Left renal pelvis (tissue), 4 donors: ENCODE results near the gene EPRS1. TPM values are rescaled to one million over a fixed set of nuclear protein-coding genes. Genes with fewer than 3 reads are reported as not detected.
"Not testable (repeated sequence)": the region's sequence is repeated elsewhere in the genome, so short reads cannot be mapped to it uniquely, and the experiment has no call there.

Experiments used
- DNase-seq, 4 donors: peaks; one replicate each; pipeline ENCODE4 v3.0.0-alpha.2; 2013; ENCODE audit warnings: low read depth in 4 of 4, low spot score in 3 of 4
- polyA plus RNA-seq, 4 donors: library from polyadenylated mRNA; unstranded; fragments of 120-200 nt; gene quantifications; one replicate each; pipeline ENCODE4 v1.2.1, GENCODE V29; 2013; ENCODE audit not compliant: insufficient read length in 4 of 4

EPRS1 gene
- 100 to 1,000 TPM; 103 to 127 (median 111) TPM for polyA plus RNA-seq

DNA sequence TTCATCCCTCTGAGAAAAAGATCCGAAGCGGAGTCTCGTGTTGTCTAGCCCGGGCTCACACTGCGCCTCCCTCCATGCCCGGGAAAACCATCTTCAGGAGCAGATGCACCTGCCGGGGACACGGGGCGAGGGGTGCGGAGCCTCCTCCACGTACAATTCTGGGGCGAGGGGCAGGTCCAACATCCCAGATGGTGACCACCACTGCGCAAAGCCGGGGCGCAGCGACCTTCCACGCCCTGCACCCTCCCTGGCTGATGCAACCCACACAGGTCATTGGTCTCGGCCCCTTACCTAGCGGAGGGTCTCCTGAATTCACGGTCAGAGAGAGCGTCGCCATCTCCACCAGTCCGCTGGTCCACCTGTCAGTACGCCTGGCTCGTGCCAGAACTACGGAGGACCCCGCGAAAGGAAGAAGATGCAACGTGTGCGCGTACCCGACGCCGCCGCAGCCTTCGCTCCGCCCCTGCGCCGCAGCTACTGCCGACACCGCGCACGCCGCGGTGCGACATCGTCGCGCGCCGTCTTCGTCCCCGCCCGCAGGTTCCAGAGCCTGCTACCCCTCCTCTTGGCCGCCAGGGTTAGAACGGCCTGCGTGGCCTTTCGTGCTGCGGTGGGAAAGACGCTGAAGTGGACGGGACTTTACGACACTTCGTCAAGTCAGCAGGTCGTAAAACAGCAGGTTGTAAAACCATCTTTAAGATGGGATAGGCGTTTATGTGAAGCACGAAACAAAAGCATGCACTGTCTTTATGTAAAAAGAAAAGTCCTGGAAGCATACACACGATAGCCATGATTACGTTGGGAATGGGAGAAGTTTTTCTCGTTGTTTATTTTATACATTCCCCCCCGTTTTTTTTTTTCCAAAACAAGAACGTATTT is at the start of gene EPRS1:
TSS of gene EPRS1 (minus strand) at position 454 of the 879 bp plus-strand sequence. CDS start at position 337, 117 bp downstream.
- DNase-seq: peak; percentile 83 to 91 (median 88)

DNA sequence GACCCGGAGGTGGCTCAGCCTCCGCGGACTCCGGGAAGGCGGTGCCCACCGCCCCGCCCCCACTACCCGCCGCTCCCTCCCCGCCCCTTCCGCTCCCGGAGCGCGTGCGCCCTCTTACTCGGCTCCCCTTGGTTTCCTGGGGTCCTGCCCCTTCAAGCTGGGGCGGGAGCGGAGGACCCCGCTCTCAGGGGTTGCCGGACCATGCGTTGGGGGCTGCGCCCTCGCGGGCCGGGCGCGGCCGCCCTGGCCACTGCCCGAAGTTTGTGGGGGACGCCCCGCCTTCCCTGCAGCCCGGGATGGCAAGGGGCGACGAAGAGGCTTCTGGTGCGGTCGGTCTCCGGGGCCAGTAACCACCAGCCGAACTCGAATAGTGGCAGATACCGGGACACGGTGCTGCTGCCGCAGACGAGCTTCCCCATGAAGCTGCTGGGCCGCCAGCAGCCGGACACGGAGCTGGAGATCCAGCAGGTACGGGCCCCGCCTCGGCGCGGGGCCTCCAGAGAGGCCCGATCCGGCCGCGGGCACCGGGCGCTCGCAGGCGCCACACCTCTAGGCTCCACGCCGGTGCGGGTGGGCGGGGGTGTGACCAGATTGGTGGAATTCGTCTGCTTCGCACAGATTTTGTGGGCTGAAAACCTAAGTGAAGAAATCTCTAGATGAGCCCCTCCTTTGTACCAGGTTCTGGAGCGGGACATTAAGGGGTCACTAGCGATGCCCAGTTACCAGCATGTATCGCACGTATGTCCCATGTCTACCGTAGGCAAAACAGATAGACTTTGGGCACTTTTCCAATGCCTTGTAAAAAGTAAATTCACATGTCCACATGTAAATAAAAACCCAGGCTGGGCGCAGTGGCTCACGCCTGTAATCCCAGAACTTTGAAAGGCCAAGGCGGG is 48.0 kb upstream of the EPRS1 start, which contains the start of gene IARS2:
TSS of gene IARS2 (plus strand) at position 117 of the 896 bp plus-strand sequence. CDS start at position 202, 85 bp downstream.
- DNase-seq: peak; percentile 70 to 73 (median 72)

DNA sequence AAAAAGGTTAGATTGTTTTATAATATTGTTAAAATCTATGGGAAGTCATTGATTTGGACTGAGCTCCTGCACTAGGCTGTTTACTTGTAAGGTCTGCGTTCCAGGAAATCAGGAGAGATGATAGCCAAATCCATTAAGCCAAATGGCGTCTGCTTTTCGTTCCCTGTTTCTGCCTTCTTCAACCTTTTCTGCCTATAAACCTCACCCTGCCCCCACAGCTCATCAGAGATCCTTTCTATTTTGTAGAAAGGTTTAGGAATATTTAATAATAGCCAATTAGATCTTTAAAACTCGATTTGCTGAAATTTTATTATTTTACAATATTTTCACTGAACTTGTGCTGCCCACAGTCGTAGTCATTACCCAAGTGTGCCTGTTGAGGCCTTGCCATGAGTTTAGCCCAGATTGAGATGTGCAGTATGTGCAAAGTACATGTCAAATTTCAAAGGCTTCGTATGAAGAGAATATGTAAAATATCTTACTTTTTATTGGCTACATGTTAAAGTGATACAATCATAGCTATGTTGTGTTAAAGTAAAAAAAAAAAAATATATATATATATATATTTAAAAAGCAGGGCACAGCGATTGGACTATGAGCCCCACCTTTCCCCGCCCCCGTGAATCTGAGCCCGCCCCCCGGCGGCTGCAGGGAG is 47.2 kb upstream of the EPRS1 start:
- DNase-seq: no peak

DNA sequence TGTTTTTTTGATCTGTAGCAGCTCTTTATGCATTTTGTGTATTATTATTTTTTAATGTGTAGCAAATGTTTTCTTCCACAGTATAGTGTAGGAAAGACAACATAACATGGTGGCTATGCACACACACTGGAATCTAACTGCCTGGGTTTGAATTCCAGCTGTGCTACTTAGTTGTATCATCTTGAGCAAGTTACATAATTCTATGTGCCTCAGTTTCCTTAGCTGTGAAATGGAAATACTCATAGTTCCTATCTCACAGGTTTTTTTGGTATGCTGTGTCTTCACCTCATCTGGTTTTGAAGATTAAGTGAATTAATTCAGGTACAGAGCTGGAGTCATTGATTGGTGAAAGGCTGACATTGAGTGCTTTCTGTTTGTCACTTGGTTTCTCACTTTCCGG is 46.4 kb upstream of the EPRS1 start:
- DNase-seq: no peak

DNA sequence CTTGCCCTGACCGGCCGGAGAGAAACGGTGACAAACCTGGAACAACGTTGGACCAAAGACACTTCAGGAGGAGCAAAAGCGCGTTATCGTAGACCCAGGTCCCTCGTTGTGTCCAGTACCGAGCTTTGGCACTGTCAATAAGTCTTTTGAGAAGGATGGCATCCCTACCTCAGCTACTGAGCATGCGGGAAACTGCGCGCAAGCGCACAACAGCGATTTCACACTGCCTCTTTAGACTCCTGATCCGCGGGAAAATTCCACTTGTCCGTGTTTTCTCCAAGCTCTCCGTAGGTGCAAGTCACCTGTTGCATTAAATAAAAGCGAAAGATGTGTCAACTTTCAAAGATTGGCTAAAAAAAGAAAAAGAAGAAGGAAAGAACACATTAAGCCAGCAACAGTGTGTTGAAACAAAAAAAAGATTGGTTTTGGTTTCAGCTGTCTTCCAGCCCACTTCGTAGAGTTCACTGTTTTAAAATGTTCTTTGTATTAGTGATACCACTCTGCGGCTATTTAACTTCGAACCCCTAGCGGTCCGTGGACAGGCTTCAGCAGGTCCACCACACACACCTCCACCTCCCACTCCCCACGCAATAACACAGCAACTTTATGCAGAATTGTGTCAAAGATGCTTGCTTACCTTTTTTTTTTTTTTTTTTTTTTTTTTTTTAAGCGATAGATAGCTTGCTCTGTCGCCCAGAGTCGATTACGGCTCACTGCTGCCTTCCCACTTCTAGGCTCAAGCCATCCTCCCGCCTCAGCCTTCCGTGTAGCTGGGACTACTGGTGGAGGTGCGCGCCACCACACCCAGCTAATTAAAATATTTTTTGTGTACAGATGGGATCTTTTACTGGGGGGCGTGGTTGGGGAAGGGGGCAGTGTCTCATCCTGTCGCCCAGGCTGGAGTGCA is 43.6 kb upstream of the EPRS1 start, which contains the start of gene BPNT1:
TSS of gene BPNT1 (minus strand) at position 139 of the 907 bp plus-strand sequence. CDS start 9,942 bp downstream, outside the sequence.
- peak; percentile 95 to 98 (median 96) for DNase-seq

DNA sequence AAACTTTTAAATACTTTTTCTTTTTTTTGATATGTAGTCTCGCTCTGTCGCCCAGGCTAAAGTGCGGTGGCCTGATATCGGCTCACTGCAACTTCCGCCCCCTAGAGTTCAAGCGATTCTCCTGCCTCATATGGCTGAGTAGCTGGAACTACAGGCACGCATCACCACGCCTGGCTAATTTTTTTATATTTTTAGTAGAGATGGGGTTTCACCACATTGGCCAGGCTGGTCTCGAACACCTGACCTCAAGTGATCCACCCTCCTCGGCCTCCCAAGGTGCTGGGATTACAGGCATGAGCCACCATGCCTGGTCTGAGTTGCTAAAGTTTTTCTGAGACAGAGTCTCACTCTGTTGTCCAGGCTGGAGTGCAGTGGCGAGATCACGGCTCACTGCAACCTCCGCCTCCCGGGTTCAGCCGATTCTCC is 40.0 kb upstream of the EPRS1 start:
- DNase-seq: not testable (repeated sequence)

DNA sequence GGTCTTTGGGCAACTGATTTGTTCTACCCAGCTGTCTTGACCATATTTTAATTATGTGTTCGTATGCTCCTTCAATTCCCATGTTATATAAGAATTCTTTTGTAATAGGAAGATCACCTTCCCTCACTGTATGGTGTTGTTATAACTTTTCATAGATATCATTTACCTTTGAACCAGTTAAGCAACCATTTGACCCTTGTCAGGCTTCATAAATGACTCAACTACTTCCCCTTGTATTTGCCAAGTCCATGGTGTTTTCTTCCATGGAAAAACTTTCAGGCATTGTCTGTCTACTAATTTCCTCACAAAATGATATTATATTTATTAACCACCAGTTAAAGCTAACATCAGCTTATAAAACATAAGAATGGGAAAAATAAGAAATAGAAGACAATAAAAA is 38.2 kb upstream of the EPRS1 start:
- DNase-seq: no peak

DNA sequence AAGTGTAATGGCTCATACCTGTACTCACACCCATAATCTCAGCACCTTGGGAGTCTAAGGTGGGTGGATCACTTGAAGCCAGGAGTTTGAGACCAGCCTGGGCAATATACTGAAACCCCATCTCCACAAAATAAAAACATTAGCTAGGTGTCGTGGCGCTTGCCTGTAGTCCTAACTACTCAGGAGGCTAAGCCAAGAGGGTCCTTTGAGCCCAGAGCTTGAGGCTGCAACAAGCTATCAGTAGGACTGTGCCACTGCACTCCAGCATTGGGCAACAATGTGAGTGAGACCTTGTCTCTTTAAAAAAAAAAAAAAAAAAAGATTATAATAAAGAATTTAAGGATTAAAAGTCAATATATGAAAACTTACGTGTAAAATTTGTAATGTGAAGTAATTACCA is 31.6 kb upstream of the EPRS1 start:
- DNase-seq: no peak

DNA sequence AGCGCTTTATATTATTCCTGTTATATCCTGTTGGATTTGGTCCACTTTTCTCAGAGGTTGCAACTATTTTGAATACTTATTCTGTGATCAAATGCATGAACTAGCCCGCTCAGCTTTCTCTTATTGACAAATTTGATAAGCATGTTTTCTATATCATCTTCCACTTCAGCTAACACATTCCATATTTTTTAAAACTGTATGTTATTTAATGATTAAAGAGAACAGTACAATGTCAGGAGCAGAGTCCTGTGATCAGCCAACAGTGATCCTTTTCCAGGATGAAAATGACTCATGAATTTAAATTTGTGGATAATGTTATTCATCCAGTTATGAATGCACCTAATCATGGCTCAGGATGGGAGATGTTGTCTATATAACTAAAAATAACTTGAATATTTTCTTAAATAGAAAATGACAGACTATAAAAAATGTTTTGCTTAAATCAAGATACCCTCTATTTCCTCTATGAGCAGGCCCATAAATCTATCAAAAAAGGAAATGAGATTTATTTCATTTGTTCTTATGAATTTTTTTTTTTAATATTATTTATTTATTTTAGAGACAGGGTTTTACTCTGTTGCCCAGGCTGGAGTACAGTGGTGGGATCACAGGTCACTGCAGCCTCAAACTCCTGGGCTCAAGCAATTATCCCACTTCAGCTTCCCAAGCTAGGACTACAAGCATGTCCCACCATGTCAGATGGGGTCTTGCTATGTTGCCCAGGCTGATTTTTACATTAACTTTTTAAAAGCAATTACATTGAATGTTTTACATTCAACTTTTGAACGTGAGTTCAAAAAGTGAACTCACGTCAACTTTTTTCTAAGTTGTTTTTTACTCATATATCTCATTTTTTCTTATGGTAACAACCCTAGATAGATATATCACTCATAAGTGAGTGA is 30.8 kb upstream of the EPRS1 start:
- DNase-seq: no peak

DNA sequence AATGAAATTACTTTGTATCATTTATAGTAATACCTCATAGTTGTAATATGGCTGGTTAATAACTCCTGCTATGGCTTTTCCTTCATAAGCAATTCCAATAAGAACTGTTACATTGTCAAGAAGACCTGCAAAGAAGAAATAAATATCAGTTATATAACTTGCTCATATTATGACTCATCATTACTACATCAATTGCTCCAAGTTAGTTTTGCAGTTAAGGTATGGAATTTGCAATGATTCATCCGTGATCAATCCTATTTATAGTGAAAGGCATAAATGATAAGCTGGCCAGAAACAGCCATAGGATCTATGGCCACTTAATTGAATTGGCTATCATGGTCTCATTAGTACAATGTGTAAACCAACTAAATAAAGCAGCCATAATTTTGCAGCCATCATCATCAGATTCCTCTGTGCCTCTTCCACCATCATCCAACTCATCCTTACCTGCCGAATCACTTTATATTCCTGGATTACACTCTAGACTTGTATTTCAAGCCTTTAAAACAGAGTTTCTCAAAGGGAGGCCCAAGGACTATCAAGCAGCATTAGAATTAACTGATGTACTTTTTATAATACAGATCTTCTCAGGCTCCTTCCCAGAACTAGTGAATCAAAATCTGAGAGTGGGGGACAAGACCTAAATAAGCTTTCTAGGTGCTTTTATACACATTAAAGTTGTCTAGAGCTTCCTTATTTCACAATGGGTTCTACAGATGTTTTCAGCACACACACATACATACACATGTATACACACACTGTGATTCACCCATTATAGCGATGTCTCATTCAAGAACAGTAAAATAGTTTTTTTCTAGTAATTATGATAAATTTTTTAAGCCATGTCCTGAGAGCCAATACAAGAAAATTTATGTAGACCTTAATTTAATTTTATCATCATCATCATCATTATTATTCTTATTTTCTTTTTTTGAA is 21.2 kb upstream of the EPRS1 start:
- no peak for DNase-seq

DNA sequence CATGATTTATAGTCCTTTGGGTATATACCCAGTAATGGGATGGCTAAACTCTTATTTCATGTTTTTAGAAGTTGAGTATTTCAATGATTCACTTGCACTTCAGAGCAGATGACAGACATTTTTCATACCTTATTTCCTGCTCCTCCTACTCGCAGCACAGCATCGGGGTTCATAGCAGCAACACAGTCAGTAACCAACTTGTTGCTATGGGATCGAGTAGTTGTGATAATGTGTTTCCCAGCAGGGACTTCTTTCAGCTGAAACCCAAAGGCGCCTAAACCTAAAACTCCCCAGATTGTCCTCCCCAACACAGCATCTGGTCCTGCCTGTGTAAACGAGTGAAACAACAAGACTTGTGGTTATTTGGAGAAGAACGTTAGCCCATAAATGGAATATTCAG is 16.3 kb upstream of the EPRS1 start:
- no peak for DNase-seq

DNA sequence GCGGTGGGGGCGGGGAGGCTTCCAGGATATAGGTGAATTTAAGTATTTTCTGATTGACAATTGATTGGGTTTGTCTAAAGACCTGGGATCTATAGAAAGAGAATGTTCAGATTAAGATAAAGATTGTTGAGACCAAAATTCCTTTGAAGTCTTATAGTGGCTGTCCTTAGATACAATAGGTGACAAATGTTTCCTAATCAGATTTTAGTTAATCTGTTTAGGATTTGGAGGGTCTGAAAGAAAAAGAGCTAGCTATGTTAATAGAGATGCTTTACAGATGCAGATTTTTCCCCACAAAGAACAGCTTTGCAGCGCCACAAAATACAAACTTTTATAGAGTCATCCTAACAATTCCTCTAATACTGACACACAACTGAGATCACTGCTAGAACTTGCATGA is 14.6 kb upstream of the EPRS1 start:
- DNase-seq: no peak

DNA sequence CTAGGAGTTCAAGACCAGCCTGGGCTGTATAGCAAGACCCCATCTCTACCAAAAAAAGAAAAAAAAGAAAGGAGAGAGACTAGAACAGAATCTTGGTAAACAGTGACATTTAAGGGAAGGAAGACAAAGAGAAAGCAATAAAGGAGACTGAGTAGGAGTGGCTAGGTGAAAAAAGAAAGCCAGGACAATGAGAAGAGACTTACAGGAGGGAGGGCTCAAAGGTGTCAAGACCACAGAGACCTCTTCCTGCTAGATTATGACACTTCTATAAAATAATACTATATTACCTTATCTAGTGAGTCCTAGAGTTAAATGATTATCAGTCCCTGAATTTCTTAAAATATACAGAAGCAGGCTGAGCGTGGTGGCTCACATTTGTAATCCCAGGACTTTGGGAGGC is 10.1 kb upstream of the EPRS1 start:
- no peak for DNase-seq

DNA sequence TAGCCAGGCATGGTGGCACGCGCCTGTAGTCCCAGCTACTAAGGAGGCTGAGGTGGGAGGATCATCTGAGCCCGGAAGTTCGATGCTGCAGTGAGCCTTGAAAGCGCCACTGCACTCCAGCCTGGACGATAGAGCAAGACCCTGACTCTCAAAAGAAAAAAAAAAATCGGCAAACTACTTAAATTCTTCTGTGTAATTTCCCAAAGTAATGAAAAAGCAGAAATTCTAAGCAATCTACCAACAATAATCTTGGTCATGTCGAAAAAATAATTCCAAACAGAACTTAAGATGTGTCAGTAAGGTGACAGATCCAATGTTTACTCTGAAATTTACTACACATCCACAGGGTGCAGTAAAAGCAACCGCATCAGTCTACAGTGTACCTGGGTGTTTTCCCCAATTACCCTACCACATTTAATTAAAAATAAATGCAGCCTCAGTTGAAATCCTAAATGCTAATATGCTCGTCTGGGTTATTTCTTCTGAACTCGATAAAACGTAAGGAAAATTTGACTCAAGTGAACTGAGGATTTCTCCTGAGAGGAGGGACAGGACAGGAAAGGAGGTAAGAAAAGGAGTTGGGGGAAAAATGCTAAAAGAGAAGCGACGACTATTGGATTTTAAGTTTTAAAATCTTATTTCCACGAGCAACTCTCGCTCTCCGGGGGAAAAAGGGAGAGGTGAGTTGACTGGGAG is 801 bp downstream of the EPRS1 start:
- DNase-seq: peak in 1 of 4 donors; percentile 6

DNA sequence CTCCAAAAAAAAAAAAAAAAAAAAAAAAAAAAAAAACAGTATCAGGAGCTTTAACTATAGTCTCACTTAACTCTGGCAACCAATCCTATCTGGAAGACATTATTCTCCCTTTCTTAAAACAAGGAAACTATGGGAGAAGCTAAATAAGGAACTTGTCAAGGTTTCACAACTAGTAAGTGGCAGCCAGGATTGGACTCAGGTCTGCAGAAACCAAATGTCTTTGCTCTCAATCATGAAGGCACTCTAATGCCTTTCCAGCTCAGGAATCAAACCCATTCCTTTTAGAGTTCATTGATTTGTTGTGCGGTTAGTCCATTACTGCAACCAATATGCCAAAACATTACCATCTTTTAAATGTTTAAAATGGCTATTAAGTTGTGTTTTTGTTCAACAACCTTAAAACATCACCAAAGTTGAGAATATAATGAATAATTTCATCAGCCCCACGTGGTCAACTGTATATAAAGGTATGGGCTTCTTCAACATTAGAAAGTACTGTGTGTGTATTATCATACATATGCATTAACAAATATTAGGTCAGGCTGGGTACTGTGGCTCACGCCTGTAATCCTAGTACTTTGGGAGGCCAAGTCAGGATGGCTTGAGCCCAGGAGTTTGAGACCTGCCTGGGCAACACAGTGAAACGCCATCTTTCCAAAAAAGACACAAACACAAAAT is 1.5 kb downstream of the EPRS1 start:
- DNase-seq: no peak

DNA sequence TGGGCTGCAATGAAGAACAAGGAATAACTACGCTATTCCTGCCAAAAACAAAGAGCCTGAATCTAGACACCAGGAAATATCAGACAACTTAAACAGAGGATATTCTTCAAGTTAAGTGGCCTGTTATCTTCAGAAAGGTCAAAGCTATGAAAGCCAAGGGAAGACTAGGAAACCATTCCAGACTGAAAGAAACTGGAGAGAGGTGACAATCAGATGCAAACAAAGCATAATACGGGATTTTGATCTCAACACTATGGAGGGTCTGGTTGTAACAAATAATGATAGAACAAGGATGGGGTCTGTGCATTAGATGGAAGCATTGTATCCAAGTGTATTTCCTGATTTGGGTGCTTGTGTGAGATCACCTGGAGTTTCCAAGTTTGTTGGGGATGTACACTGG is 2.7 kb downstream of the EPRS1 start:
- no peak for DNase-seq
